CD1c-positive myeloid dendritic cell (primary cell): ENCODE results near the gene POLN.

Experiments used
- DNase-seq: peaks from one replicate; pipeline ENCODE4 v3.0.0-alpha.2; 2016; ENCODE audit errors: extremely low spot score

Gene POLN

DNA sequence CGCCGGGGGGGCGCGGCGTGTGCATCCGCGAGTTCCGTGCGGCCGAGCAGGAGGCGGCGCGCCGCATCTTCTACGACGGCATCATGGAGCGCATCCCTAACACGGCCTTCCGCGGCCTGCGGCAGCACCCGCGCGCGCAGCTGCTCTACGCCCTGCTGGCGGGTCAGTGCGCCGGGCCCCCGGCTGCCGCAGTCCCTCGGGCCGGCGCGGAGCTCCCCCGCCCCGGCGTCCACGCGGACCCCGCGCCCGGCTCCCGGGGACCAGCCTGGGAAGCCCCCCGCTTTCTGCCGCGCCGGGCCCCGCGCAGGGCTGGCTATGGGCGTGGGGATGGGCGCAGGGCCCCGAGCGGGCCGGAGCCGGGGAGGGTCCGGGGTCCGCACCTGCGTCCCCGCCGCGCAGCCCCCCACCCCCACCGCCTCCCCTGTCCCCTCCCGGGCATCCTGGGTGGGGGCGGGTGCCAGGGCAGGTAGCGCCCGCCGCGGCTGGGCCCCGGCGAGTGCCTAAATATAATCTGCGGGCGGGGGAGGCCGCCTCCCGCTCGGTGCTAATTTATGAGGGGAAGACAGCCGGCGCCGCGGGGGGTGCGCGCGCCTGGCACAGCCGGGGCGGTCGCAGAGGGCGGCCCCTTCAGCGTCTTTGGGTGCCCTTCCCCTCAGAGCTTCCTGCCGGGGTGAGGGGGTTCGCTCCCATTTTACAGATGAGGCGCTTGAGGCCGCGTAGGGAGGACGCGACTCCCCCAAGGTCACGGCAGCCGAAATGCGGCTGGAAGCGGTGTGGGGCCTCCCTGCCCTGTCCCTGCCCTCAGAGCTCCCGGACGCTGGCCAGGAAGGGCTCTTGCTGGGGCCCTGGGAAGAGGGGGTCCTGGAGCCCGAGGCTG is 182.0 kb downstream of the POLN start:
- DNase-seq, result peak; percentile 15

DNA sequence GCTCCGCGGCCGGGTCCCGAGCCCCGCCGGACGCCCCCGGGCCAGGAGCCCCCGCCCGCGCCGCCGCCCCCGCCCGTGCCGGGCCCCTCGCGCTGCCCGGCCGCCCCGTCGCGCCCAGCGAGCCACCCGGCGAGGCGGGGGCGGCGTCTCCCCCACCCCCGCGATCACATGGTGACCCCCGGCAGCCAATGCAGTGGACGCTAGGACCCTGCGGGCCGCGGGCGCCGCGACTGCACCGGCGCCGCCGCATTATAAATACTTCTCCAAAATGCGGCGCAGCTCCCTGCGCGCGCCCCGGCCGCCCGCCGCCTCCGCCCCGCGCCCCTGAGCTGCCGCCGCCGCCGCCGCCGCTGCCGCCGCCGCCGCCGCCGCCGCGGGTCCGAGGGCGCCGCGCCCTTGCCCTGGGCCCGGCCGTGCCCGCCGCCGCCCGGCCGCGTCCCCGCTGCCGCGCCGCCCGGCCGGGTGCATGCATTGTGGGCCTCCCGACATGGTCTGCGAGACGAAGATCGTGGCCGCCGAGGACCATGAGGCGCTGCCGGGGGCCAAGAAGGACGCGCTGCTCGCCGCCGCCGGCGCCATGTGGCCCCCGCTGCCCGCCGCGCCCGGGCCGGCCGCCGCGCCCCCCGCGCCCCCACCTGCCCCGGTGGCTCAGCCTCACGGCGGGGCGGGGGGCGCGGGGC is 182.7 kb downstream of the POLN start, which contains the start of gene NAT8L:
NAT8L (plus strand) TSS at position 282 of the 680 bp plus-strand sequence; CDS start at position 467, 185 bp downstream.
- peak; percentile 67 for DNase-seq

DNA sequence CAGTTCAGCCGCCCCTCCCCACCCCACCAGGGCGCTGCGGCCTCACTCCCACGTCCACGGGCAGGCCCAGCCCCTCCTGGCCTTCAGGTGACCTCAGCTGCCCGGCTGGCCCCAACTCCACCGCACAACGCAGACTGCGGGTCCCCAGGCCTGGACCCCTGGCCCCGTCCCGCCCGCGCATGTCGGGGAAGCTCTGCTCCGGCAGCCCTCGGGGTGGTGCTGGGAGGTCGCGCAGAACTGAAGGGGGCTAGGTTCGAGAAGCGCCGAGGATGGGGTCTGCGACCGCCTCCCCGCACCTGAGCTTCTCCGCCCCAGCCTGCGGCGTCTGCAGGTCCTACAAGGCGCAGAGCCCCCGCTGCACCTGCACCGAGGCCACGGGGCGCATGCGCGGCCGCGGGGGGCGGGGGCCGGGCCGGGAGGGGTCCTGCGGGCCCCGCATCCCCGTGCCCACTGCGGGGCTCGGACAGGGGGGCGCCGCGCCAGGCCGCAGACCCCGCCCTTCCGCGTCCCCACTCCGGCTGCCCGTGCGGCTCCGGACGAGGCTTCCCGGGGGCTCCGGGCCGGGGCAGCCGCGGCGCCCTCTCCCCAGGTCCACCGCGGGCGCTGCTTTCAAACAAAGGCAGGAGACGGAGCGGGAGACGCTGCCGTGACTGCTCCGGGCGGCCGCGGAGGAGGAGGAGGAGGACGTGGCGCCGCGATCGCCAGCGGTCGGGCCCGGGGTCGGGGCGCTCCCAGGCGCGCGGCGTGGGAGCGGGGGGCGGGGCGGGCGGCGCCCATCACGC is 183.5 kb downstream of the POLN start:
- DNase-seq, result peak; percentile 19

DNA sequence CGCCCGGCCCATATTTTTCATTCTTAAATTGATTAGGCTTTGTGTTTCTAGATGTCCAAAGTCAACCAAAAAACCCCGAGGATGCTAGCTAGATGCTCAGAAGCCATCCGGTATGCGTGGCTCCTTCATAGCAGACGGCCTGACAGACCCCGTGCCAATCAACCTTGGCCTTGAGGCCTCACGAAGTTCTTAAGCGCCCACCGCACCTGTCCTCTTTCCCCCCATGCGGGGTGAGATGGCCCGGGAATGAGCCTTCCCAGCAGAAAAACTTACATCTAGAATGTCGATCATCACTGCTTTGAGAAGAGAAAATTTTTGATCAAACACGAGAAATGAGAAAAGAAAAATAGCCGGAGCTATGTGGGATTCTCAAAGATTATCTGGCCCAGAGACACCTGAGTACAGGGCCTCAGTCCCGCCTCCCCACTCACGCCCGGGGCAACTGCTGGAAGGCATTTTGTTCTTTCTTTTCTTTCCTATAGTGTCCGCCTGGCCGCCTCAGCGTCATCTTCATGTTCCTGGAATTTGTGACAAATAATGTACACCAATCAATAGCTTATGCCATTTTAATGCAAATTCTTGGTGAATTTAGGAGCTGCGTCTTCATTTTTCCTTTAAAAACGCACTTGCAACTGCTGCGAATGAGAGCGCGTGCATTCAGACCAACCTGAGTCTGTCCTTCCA is 184.4 kb downstream of the POLN start:
- no peak for DNase-seq

DNA sequence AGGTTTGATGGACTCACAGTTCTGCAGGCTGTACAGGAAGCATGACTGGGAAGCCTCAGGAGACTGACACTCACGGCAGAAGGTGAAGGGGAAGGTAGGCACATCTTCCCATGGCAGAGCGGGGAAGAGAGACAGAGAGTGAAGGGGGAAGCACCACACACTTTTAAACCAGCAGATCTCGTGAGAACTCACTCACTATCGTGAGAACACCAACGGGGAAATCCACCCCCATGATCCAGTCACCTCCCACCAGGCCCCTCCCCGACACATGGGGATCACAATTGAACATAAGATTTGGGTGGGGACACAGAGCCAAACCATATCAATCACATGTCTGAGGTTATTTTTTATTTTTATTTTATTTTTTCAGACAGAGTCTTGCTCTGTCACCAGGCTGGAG is 187.7 kb downstream of the POLN start:
- no peak for DNase-seq

DNA sequence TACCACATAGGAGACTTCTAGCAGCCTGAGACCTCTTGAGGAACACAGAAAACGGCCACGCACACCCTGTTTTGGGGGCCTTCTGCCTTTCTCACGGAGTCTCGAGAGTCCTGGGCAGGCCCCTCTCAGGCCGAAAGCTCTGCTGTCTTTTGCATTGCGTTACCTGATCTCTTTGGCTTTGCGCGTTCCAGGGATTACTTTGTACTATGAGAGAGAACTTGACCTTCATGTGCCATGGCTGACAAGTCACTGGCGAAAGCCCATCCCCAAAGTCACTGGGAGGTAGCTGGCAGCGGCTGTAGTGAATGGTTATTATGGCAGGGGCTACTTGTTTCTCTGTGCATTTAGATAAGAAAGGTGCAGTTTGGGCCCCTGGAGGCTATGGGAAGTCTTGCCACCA is 190.8 kb downstream of the POLN start:
- DNase-seq, result no peak

DNA sequence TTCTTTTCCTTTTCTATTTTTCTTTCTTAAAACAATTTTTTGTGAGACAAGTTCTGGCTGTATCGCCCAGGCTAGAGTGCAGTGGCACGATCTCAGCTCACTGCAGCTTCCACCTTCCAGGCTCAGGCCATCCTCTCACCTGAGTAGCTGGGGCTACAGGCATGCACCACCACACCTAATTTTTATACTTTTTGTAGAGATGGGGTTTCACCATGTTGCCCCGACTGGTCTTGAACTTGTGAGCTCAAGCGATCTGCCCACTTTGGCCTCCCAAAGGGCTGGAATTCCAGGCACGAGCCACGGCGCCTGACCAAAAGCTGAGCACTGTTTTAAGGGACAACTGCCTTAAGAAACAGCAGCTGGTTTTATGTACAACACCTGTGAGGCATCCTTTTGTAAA is 192.1 kb downstream of the POLN start:
- no peak for DNase-seq

DNA sequence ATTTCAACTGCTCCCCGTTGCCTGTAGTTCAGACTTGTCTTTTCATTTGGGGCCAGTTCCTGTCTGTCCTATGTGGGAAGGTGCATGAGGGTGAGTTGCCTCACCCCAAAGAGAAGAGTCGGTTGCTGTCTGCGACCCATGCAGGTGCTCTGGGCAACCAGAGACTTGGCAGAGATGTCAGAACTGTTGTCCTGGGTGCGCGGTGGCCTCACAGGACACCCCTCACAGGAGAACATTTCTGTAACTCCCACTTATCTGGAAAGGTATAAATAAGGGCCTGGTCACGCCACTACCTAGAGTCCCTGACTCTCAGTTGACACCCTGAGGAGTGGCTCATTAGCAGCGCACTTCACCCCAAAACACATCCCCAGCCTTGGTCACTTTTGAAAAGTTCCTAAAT is 192.5 kb downstream of the POLN start:
- no peak for DNase-seq

DNA sequence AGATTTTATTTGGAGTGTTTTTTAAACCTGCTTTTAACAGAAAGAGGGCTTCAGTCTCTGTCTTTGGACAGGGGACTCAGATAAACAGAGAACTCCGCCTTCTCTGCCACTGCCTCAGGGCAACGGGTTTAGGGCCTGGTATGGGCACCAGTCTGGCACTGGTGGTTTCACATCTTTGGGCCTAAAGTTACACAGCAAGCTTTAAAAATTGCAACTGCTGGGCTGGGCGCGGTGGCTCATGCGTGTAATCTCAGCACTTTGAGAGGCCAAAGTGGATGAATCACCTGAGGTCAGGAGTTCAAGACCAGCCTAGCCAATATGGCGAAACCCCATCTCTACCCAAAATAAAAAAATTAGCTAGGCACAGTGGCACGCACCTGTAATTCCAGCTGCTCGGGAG is 193.1 kb downstream of the POLN start:
- no peak for DNase-seq

DNA sequence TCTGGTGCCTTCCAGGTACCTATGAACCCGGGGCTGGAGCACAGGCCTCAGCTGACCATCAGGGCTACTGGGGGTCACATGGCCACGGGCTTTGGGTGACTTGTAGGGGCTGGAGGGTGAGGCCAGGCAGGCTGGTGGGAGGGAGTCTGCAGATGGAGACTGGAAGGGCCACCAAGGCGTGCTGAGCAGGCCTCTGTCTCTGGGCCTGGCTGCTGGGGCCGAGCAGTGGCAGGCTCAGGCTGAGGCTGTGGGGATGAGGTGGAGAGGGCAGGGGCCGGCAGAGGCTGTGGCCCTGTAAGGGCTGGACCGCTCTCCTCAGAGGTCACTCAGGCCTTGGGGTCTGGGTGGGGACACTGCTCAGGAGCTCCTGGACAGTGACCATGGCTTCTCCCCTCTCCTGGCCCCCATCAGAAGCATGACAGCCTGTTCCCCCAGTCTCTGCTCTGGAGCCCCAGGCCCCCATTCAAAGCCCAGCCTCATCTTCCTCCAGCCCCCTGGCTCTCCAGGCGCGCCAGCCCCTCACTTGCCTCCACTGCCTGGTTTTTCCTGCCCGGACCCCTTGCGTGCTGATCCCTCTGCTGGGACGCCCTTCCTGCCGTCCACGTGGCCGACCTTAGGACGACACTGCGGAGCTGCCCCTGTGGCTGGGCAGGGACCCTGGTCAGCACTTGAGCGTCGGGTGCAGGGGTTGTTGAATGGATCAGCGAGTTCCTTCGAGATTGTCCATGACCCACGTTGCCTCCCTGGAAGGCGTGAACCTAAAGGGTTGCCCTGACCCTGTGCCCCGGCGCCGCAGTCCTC is 193.9 kb downstream of the POLN start:
- no peak for DNase-seq

DNA sequence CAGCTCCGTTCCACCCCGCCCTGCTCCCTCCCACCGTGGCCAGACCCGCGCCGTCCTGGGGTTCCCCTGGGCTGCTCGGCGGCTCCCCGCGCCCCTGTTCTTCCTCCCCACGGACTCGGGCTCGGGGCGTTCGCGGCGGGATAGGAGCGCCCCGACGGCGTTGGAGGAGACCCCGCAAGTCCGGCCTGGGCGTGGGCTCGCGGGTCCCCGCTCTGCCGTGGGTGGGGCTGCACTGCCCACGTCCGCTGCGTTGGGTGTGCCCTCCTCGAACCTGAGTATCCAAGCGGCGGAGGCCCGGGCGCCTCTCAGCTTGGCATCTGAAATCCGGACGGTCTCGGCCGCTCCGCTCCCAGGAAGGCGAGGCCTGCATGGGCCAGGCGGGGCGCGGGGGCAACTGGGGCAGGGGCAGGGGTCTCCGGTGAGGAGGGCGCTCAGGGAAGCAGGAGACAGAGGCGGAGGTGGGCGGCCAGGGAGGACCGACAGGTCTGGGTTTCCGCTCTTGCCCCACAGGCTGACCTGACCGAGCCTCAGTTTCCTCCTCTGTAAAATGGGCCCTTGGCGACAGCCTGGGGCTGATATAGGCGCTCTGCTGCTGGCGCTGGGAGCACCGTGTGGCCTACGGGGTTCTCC is 194.8 kb downstream of the POLN start:
- no peak for DNase-seq

DNA sequence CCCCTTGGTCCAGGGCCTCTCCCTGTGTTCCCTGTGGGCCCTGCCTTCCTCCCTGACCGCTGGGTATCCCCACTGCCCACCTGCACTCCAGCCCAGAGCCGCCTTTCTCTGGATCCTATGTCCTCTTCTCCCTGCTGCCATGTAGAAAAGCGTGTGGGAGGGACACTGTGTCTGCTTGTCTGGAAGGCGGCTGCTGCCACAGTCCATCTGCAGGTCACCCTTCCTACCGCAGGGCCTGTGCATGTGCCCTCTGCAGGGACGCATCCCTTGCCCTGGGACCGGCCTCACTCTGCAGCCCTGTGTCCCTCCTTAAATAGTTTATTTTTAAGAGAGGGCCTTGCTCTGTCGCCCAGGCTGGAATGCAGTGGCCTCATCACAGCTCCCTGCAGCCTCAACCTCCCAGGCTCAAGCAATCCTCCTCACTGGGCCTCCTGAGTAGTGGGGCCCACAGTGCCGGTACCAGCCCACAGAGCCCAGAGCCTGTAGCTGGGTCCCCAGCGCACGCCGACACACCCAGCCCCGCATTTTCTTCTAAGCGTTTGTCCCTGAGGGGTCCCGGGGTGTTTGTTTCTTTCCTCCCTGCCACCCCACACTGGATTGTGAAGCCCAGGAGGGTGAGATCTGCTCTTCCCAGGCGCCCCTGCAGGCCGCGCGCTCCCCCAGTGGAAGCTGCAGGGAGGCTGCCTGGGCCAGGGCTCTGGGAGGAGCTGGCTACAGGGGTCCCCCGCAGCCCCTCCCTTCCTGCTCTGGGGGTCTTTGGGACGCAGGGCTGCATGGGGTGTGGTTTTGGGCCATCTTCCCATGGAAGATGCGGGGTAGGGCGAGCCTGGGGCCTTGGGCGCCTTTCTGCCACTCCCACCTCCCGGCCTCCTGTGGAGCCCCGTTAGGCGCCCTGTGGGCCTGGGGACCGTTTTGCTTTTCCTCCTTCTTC is 195.6 kb downstream of the POLN start:
- no peak for DNase-seq

DNA sequence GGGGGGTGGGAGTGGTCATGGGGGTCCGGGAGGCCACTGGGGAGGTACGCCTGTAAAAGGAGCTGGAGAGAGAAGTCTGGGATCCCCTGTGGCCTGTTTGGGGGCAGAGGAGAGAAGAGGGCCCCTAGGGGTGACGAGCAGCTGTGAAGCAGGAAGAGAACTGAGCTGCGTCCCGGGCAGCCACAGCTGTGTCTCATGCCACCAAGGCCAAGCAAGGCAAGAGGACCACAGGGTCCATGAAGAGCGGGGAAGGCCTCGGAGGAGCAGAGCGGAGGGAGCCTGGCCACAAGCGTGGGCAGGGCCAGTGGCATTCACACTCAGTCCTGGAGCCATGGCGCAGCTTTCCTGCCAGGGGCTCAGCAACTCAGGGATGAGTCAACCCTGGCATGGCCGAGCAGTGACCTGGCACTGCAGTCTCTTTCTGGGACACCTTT is 196.4 kb downstream of the POLN start:
- DNase-seq, result no peak

DNA sequence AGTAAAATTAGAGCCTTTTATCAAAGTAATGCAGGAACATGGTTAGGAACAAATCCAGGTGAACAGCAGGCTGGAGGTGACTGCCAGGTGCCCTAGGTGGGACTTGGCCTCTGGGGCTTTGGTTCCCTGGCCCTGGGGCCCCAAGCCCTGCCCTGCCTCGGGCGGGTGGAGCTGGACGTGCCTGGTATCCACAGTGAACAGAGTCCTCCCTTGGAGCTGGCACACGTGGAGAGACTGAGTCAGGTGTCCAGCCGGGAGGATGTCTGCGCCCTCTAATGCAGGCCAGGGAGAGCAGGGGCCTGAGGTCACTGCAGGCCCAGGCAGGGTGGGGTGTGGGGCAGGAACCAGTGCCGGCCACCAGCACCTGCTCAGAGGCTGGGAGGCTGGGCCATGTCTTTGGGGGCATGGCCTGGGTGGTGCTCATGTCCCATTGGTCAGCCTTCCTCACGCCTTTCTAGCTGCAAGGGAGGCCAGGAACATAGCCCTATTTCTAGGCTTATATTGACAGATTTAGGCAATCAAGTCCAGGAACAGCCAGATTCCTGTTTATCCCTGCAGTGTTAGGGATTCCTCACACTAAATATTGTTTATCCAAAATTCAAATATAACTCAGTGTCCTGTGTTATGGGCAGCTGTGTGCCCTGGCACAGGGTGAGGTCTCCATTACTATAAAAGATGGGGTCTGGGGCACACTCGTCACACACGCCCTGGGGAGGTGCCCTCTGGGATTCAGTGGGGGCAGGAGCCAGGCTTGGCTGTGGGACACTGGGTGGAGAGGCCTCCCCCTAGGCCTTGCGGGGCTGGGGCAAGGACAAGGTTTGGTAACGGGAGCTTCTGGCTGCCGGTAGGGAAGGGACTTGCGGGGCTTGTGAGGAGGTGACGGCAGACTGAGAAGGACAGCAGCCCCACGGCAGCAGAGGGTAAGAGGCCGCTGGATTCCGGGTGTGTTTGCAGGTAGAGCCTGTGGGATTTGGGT is 197.1 kb downstream of the POLN start:
- DNase-seq, result no peak

DNA sequence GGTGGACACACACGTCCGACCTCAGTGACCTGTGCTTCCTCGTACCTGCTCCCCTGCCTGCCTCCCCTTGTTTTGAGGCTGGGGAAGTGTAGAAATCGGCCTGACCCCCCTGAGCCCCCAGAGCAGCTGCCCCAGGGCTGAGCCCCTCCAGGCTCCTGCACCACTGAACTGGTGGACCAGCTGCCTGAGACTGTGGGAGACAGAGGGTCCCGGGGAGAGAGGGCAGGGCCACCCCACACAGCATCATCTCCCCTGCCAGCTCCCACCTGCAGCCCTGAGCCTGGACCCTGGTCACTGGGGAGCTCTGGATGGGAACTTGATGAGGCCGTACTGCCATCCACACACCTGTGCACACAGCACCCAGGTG is 197.8 kb downstream of the POLN start:
- DNase-seq, result no peak

DNA sequence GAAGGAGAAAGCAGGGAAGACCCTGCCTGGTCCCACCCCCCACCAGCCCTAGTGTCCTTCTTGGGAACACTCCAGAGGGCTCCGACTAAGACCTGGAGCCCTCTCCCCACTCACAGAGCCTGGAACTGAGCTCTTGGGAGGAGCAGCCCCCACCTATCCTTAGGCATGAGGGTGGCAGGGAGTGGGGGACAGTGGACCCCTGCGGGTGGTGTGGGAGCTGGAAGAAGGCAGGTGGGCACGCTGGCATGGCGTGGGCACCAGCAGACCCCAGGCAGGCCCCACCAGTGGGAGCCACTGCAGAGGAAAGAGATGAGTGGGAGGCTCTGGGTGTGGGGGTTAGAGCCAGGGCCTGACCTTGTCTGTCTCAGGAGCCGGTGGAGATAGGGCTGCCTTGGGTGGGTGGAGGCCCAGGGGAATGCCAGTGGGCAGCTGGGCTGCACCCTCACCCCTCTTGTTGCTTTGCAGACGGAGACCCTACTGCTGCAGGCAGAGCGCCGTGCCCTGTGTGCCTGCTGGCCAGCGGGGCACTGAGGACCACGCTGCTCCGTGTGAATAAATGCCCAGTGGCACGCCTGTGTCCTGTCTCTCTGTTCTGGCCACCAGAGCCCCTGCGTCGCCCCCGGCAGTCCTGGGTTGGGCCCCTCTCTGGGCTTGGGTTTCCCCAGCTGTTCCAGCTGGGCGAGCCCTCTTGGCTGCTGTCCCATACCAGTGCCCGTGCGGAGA is 198.4 kb downstream of the POLN start:
- DNase-seq, result no peak

DNA sequence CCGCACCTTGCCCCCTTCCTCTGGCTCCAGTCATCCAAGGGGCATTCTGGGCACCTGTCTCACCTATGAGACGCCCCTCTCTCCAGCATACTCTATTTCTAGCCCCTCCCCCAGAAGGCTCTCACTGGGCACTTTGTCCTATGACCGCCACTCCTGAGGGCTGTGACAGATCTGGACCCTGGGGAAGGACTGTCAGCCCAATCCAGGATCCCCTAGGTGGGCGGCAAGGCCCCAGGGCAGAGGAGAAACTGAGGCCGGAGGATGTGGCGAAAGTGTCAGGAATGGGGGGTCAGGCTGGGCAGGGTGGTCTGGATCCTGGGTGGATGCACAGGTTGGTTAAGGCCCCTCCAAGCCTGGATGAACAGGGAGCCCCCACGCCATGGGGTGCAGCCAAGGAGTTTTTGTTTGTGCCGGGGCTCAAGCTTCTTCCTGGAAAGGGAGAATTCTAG is 198.9 kb downstream of the POLN start:
- DNase-seq, result no peak
